Fibroblast of skin of abdomen (primary cell): ENCODE results near the gene EFNA3.

Experiments
- DNase-seq: peaks from one replicate; pipeline ENCODE4 v3.0.0-alpha.2; 2013

Gene EFNA3

GRCh38 chr1:155083865-155084721 lies 5.5 kb downstream of the EFNA3 start:
- peak; percentile 14 for DNase-seq

DNA sequence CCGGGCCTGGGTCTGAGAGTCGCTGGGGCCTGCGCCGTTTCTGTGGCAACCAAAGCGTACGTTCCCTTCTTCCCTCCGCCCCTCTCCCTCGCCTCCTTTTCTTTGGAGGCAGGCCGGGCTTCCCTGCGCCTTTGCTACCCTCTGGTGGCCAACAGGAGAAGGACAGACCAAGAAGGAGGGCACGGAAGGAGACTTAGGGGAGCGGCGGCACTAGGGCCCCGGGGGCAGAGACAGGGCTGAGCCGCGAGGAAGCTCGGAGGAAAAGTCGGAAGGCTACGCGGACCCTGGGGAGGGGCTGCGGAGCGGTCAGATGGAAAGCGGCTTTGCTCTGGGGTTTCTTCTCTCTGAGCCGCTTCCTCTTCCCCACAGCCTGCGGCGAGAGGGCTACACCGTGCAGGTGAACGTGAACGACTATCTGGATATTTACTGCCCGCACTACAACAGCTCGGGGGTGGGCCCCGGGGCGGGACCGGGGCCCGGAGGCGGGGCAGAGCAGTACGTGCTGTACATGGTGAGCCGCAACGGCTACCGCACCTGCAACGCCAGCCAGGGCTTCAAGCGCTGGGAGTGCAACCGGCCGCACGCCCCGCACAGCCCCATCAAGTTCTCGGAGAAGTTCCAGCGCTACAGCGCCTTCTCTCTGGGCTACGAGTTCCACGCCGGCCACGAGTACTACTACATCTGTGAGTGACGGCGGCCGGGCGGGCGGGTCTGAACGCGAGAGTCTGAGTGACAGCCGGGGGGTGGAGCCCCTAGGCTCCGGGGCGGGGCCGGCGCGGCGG lies 6.3 kb downstream of the EFNA3 start:
- peak; percentile 93 for DNase-seq

- no peak for DNase-seq
Measured at GRCh38 chr1:155085504-155086127, 7.0 kb downstream of the EFNA3 start.

GRCh38 chr1:155086128-155086741 lies 7.6 kb downstream of the EFNA3 start:
- DNase-seq = peak; percentile 41

- no peak for DNase-seq
Measured at GRCh38 chr1:155086856-155087535, 8.4 kb downstream of the EFNA3 start.

- DNase-seq = peak; percentile 61
Measured at GRCh38 chr1:155091071-155092051, 12.7 kb downstream of the EFNA3 start.

DNA sequence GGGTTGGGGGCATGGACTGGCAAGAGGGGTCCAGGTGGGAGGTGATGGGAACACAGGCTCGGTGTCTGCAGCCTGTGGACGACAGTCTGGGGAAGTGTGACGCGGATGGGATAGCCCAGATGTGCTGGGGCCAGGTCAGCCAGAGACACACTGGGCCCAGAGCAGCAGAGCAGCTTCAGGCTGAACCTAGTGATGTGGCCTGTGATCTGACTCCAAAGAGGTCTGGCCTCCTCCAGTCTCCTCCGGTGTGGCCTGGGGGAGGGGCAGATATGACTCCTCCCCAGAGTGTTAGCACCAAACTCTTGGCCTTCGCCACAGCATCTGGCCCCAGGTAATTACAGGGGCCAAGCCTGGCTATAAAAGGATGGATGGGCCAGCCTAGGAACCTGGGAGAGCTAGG lies 13.5 kb downstream of the EFNA3 start:
- no peak for DNase-seq

- DNase-seq = no peak
Measured at GRCh38 chr1:155092641-155093040, 14.0 kb downstream of the EFNA3 start.

- DNase-seq = peak; percentile 33
Measured at GRCh38 chr1:155093911-155094621, 15.4 kb downstream of the EFNA3 start.

- DNase-seq = no peak
Measured at GRCh38 chr1:155094622-155094948, 15.9 kb downstream of the EFNA3 start.

- no peak for DNase-seq
Measured at GRCh38 chr1:155099331-155099730, 20.7 kb downstream of the EFNA3 start.

DNA sequence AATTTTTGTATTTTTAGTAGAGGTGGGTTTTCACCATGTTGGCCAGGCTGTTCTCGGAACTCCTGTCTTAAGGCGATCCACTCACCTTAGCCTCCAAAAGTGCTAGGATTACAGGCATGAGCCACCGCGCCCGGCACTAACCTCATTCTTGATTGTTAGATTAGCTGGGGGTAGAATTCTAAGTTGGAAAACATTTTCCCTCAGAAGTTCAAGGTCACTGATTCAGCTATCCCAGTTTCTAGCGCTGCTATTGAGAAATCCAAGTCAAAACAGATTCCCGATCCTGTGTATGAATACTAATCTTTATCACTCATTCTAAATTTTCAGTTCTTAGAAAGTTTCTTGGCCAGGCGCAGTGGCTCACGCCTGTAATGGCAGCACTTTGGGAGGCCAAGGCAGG lies 24.7 kb downstream of the EFNA3 start:
- DNase-seq = no peak

DNA sequence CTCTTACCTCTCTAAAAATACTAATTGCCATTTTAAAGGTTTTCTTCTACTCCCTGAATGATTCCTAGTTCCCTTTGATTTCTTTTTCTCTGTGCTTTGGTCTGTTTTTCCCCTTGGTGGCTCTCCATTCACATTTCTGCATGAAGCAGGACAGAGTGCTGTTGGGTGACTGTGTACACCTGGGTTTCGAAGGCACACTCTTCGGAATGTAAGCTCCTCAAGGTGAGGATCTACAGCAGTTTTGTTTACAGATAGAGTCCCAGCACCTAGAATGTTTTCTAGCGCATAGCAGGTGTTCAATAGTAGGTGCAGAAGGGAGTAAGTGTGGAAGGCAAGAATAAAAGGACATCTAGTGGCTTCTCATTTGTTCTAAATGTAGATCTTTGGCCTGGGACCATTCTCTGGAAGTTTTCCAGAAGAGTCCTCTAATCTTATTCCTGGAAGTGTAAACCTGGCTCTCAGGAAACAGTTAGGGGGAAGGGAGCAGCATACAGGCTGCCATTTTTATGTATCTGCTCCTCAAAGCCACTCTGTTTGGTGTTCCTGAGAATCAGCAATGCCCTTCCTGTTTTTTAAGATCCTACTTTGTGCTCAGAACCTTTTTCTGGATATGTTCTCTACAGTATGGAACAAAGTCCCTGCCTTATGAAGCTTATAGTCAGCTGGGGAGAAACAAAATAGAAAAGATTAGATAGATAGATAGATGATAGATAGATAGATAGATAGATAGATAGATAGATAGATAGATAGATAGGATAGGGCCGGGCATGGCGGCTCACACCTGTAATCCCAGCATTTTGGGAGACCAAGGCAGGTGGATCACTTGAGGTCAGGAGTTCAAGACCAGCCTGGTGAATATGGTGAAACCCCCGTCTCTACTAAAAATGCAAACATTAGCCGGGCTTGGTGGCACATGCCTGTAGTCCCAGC lies 26.2 kb downstream of the EFNA3 start:
- DNase-seq = no peak

DNA sequence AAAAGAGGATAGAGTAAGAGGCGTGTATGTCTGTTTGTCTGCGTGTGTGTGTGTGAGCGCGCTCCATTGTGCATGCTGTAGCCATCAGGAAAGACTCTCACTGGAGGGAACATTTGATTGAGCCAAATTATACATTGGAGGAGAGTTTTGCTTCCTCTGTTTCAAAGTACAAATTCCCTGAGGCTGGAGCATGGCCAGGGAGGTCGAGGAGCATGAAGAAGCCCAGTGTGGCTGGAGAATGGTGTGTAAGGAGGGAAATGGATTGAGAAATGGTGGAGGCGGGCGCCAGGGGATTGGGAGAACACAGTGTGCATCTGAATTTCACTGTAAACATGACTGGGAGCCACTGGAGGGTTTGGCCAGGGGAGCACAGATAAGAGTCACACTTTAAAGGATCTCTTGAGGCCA lies 27.0 kb downstream of the EFNA3 start:
- no peak for DNase-seq

- no peak for DNase-seq
Measured at GRCh38 chr1:155106862-155107261, 28.2 kb downstream of the EFNA3 start.

DNA sequence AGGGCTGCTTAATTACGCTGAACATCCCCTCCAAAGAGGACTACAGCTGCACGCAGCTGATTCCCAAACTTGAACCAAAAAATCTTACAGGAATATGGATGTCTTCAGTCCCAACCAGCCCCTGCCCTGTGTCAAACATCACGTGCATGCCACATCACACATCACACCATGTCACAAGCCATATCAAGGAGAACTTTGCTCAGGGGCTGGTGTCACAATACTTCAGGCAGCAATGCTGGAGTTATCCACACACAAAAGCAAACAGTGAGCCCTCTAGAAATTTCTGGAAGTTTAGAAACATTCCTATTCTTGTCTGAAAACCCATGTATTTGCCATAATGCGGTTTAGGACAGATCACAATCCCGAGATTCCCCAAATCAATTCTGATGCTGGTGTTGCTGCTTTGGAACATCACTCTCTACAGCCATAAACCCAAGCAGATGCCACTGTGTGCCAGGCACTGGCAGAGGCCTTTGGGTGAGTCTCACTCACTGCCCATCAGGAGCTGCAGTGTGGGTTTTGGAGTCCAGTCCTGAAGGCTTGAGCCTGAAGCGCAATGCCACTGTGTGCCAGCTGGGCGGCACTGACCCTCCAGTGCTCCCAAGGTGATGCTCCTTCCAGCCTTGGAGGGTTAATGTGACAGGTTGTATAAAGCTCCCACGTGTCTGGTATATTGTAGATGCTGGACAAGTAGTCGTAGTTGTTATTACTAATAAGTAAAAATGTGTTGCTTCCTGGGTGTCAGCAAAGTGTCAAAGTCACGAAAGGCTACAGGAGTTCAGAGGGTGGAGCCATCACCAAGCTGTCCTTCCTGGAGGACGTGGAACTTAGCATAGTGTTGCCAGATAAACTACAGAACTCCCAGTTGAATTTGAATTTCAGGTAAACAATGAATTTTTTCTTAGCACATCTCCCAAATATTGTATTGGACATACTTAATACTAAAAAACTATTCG lies 28.9 kb downstream of the EFNA3 start:
- no peak for DNase-seq

DNA sequence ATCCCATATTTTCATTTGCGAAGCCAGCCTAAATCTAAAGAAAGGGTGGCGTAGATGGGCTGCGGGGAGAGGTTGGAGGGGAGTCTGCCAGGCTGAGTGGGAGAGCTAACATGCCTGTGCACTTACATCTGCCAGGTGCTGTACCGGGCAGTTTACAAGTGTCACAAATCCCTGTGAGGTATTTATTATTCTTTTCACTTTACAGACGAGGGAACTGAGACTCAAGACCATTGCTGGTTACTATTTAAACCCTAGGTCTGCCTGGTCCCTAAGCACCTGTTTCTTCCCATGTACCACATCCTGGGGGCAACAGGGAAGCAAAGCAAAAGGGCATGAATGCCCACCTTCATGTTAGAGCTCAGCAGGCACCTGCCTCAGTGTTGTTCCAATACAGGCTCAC lies 29.7 kb downstream of the EFNA3 start:
- DNase-seq = no peak

DNA sequence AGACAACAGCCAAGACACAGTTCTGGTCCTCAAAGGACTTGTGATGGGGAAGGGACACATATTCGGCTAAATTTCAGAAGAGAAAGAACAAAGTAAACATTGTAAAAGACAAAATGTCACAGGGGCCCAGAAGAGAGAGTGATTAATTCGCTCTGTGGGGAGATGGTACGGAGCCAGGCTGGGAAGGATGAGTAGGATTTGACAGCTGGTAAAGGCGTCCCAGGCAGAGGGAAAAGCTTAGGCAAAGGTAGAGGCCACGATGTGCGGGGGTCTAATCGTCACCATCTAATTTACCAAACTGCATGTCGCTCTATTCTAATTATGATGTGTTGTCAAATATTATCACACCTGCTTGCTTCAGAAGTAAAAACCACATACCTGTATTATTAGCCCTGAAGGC lies 31.7 kb downstream of the EFNA3 start:
- no peak for DNase-seq
